Superior temporal gyrus (tissue), 1 donor: Measurements from ENCODE around the gene NCKAP1.

Experiments used
- DNase-seq: peaks from one replicate; pipeline ENCODE4 v3.0.0-alpha.2; 2016; ENCODE audit errors: extremely low spot score

The NCKAP1 gene

GRCh38 chr2:182951948-182952663 lies 86.2 kb downstream of the NCKAP1 start:
- DNase-seq = no peak

- DNase-seq = no peak
These were observed 87.7 kb downstream of the NCKAP1 start for GRCh38 chr2:182950546-182950945.

GRCh38 chr2:182949572-182950189 lies 88.6 kb downstream of the NCKAP1 start:
- no peak for DNase-seq

GRCh38 chr2:182949052-182949451 lies 89.2 kb downstream of the NCKAP1 start:
- no peak for DNase-seq

- DNase-seq = no peak
These were observed 91.3 kb downstream of the NCKAP1 start for GRCh38 chr2:182946958-182947369.

- no peak for DNase-seq
These were observed 94.9 kb downstream of the NCKAP1 start for GRCh38 chr2:182943339-182943738.

- no peak for DNase-seq
These were observed 95.5 kb downstream of the NCKAP1 start for GRCh38 chr2:182942756-182943155.

GRCh38 chr2:182941919-182942318 lies 96.3 kb downstream of the NCKAP1 start:
- DNase-seq = no peak

- no peak for DNase-seq
These were observed 97.0 kb downstream of the NCKAP1 start for GRCh38 chr2:182941121-182941722.

GRCh38 chr2:182937870-182938269 lies 100.4 kb downstream of the NCKAP1 start:
- DNase-seq = no peak

GRCh38 chr2:182933629-182934028 lies 104.6 kb downstream of the NCKAP1 start:
- DNase-seq = no peak

- DNase-seq = no peak
These were observed 108.3 kb downstream of the NCKAP1 start for GRCh38 chr2:182929972-182930371.

GRCh38 chr2:182924306-182924705 lies 114.0 kb downstream of the NCKAP1 start:
- peak; percentile 86 for DNase-seq

- no peak for DNase-seq
These were observed 117.0 kb downstream of the NCKAP1 start for GRCh38 chr2:182921234-182921633.

- DNase-seq = no peak
These were observed 117.6 kb downstream of the NCKAP1 start for GRCh38 chr2:182920631-182921056.

GRCh38 chr2:182920089-182920488 lies 118.2 kb downstream of the NCKAP1 start:
- no peak for DNase-seq

- no peak for DNase-seq
These were observed 119.2 kb downstream of the NCKAP1 start for GRCh38 chr2:182918961-182919652.

GRCh38 chr2:182917924-182918323 lies 120.3 kb downstream of the NCKAP1 start:
- no peak for DNase-seq

GRCh38 chr2:182916417-182916816 lies 121.8 kb downstream of the NCKAP1 start:
- no peak for DNase-seq

GRCh38 chr2:182915369-182916326 lies 122.6 kb downstream of the NCKAP1 start:
- no peak for DNase-seq

GRCh38 chr2:182914852-182915251 lies 123.4 kb downstream of the NCKAP1 start:
- no peak for DNase-seq
